ENCODE data around the gene C2orf69.

- no peak for TF ChIP-seq POLR2A (IDR thresholded peaks at IDR 0.05; ENCODE audit: low read depth, low read length)
- no peak for TF ChIP-seq POLR2AphosphoS5 (IDR thresholded peaks at IDR 0.05; ENCODE audit: low read depth, low read length)
- TF ChIP-seq TAF1 (IDR thresholded peaks at IDR 0.05; ENCODE audit: borderline replicate concordance, low read depth, low read length) = no peak
These were observed 32.3 kb downstream of the C2orf69 start for GRCh38 chr2:199943373-199943772.
